CD4-positive, alpha-beta T cell treated with Interleukin-2 at 100 ng/mL for 4 hours (primary cell): ENCODE measurements around the gene IPO13.

ENCODE experiments used
- DNase-seq: peaks from one replicate; pipeline ENCODE4 v3.0.0-alpha.2; 2020; ENCODE audit warnings: low spot score

The IPO13 gene

DNA sequence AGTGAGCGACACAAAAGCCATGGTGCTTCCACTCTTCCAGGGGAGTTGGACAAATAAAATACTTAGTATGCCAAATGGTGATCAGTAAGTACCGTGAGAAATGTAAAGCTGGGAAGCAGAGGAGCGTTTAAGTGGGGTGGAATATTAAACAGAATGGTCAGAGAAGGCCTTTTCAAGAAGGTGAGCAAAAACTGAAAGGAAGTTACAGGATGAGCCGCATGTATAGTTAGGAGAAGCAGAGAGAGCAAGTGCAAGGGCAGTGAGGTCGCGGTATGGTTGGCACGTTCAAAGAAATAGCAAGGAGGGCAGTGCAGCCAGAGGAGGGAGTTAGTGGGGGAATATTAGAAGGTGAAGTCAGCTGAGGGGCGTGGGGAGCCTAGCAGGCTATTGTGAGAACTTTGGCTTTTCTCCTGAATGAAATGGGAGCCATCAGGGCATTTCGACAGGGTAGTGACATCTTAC lies 27.3 kb downstream of the IPO13 start:
- no peak for DNase-seq

DNA sequence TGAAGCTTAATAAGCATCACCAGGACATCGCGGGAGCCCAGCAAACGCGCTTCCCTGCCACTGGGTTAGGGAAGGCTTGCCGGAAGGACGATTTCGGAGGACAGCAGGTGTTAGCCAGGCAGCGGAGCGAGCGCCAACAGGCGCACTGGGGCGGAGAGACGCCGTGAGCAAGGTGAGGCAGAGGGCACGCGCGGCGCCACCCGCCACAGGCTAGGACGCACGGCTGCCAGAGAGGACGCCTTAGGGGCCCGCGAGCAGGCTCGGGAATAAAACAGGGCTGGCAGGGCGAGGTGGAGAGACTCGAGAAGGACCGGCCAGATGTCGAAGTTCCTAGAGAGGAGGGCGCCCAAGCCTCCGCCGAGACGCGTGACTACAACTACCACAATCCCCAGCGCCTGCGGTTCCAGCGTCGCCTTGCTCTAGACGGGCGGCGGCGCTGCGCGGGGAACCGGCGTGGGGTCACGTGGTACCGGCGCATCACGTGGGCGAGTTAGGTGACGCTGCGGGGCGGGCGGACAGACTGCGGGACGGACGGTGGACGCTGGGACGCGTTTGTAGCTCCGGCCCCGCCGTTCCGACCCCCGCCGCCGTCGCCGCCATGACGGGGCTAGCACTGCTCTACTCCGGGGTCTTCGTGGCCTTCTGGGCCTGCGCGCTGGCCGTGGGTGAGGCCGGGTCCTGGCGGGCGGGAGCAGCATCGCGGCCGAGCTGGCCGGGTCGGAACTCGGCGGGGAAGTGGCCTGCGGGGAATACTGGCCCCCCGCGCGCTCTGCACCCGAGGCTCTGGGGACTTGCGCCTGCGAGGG lies 27.9 kb downstream of the IPO13 start, which contains the start of gene ATP6V0B:
TSS of gene ATP6V0B (plus strand) at position 518 of the 806 bp plus-strand sequence. CDS start at position 599, 81 bp downstream.
- peak; percentile 91 for DNase-seq

- peak; percentile 39 for DNase-seq
These were observed 28.7 kb downstream of the IPO13 start for GRCh38 chr1:43975249-43975961.

DNA sequence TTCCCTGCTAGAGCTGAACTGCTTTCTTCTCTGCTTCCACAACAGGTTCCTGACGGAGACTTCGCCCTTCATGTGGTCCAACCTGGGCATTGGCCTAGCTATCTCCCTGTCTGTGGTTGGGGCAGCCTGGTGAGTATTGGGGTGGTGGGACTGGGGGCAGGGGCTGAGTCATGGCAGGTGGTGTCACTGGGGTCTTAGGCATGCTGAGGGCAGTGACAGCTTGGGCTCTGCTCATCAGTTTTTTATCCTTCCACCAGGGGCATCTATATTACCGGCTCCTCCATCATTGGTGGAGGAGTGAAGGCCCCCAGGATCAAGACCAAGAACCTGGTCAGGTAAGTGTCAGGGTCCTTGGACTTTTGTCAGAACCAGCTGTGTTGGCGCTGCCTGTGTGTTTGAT lies 29.3 kb downstream of the IPO13 start:
- DNase-seq, result no peak

DNA sequence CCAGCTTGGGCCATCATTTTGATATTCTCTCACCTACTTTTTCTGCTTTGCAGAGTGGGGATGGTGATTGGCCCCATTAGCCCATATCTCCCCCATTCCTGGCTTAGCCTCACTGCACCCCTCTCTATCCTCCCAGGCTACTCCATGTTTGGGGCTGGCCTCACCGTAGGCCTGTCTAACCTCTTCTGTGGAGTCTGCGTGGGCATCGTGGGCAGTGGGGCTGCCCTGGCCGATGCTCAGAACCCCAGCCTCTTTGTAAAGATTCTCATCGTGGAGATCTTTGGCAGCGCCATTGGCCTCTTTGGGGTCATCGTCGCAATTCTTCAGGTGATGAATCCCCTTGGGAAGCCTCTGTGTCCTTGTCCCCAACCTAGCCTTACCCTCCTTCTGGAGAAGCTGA lies 30.1 kb downstream of the IPO13 start:
- no peak for DNase-seq

- DNase-seq, result no peak
These were observed 30.9 kb downstream of the IPO13 start for GRCh38 chr1:43977376-43978263.

DNA sequence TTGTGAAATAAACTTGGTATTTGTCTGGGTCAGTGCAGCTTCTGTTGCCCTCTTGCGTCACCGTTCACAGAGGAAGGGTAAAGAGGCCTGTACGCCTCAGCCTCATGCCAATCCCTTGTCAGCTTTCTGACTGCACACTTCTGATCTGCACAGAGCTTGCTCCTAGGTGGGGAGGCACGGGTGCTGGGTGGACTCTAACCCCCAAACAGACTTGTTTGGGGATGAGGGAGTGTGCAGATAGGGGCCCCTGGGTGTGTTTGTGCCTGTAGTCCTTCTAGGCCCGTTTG lies 31.5 kb downstream of the IPO13 start:
- no peak for DNase-seq

GRCh38 chr1:43978551-43979260 lies 32.0 kb downstream of the IPO13 start, which contains the start of gene B4GALT2:
Gene B4GALT2, plus strand, starts transcription at chr1:43979210. Its CDS starts 1,951 bp downstream, at chr1:43981161.
- peak; percentile 14 for DNase-seq

DNA sequence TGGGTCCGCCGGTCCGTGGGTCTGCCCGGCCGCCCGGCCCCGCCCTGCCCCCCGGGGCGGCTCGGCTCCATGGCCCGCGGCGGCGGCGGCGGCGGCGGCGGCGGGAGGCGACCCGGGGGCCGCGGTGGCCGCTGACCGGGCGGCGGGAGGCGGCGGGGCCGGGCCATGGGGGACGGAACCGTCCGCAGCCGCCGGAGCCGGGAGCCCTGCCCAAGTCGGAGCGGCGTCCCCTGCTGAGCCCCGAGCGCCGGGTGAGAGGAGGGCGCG lies 32.4 kb downstream of the IPO13 start:
- no peak for DNase-seq

DNA sequence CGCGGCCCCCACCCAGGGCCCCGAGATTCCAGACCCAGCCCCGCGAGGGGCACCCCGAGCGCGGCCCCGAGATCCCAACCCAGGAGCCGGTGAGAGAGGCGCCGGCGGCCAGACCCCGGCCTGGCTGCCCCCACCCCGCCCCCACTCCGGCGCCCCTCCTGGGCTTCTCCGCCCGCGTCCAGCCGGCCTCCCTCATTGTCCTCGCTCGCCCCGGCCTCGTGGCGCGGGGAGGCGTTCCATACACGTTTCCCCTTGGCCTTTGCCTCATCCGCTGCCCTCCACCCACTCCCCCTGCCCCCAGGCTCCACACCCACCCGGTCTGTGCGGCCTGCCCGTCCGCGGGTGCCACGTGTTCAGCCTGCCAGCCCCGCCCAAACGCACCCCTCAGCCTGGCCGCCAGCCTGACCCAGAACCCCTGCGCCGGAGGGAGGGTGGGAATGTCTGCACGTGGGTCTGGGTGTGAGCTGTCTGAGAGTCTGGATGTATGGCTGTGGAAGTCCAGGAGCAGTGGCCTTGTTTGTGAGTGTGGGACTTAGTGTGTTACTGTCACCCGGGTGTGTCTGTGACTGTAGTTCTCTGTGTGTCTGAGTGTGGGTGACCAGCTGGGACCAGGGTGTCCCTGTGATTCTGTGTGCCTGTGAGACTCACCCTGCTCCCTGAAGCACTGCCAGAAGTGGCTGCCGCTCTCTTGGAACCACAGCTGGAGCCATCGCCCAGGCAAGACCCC lies 32.9 kb downstream of the IPO13 start:
- peak; percentile 3 for DNase-seq

GRCh38 chr1:43980255-43981134 lies 33.7 kb downstream of the IPO13 start:
- no peak for DNase-seq

DNA sequence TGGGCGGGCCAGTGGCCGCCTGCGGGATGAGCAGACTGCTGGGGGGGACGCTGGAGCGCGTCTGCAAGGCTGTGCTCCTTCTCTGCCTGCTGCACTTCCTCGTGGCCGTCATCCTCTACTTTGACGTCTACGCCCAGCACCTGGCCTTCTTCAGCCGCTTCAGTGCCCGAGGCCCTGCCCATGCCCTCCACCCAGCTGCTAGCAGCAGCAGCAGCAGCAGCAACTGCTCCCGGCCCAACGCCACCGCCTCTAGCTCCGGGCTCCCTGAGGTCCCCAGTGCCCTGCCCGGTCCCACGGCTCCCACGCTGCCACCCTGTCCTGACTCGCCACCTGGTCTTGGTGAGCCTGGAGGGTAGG lies 34.4 kb downstream of the IPO13 start:
- no peak for DNase-seq

GRCh38 chr1:43981636-43982035 lies 34.9 kb downstream of the IPO13 start:
- DNase-seq, result no peak

GRCh38 chr1:43982241-43982640 lies 35.5 kb downstream of the IPO13 start:
- no peak for DNase-seq

DNA sequence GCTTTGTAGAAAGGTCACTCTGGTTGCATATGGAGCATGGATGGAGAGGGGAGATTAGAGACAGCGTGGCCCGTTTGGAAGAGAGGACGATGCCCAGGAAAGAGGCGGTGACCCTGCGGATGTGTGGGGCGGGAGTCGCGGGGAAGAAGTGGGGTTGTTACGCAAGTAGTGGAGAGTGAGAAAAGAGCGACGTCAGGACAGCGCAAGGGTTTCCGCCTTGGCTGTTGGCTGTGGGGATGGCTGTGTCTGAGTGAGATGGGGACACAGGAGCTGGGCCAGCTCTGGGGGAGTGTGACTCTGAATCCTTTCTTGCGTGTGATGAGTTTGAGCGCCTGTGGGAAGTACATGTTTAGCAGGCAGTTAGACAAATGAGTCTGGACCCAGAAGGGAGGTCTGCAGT lies 36.1 kb downstream of the IPO13 start:
- DNase-seq, result no peak

GRCh38 chr1:43983253-43983899 lies 36.6 kb downstream of the IPO13 start:
- no peak for DNase-seq

DNA sequence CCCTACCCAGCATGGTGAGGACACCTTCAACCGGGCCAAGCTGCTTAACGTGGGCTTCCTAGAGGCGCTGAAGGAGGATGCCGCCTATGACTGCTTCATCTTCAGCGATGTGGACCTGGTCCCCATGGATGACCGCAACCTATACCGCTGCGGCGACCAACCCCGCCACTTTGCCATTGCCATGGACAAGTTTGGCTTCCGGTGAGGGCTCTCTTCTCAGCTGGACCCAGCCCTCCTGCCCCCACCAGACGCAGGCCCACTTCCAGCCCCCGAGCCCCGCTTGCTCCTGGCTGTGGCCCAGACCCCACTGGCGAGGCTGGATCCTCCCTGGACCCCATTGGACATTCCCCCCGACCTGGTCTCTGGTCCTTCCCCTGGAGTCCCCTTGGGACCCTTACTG lies 38.1 kb downstream of the IPO13 start:
- DNase-seq, result no peak

DNA sequence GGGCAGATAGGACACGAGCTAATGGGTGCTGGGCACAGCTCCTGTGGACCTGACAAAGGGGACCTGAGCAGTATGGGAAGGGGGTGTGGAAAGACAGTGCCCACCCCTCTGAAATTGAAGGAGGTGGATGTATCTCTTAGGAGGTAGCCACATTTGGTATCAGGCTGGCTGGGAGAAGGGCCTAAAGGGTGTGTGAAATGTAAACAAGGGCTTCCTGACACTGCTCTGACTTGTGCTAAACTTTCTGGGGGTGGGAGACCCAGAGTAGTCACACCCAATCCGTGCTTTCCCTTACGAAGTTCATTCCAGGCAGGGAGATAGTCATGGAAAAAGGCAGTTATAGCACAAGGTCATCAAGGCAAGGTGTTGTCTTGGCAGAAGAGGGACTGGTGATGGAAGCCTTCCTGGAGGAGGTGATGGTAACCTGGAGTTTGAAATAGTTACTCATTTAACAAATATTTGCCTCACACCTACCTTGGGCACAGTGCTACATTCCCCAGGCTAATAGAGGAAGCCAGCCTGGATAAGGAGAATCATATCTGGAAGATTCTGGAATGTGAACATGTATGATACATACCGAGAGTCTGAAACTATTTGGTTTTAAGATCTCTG lies 39.3 kb downstream of the IPO13 start:
- DNase-seq, result no peak

GRCh38 chr1:43986712-43987111 lies 40.0 kb downstream of the IPO13 start:
- no peak for DNase-seq
